ENCODE results near the gene UBASH3B.

DNA sequence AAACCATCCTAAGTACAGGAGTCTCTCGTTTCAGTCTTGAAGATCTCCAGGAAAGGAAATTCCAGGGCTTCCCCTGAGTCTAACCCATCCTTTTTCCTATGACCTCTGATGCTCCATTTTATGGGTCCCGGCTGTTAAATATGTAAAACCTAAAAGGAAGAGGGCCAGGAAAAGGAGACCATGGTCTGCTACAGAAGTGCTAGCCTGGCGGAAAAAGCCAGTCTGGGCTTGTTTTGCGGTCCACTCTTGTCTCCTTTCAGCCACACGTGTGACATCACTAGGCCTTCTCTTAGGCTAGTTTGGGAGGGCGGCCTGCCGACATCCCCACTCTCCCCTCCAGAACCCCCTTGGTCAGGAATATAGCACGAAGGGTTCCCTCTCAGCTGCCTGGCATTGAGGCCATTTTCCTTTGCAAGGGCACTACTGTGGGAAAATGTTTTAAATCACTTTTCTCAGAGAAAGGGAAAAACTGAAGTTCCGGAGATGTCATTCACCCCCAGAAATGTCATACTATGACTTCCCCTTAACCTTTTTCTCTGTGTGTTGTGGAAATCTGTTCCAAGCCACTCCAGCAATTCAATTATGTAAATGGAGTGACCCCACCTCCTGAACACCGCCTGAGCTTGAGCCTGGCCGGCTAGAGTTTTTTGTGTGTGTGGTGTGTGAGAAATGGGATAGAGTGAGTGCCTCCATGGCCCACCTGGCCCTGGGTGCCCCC lies 86.9 kb downstream of the UBASH3B start:
- TF ChIP-seq TCF12 (IDR thresholded peaks at IDR 0.05; ENCODE audit: low read depth) = no peak
- TF ChIP-seq, protein P1, sequence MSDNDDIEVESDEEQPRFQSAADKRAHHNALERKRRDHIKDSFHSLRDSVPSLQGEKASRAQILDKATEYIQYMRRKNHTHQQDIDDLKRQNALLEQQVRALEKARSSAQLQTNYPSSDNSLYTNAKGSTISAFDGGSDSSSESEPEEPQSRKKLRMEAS (IDR thresholded peaks at IDR 0.05) = no peak
- TF ChIP-seq TAF1 (IDR thresholded peaks at IDR 0.05; ENCODE audit: low read depth) = no peak
- TF ChIP-seq EP300 (IDR thresholded peaks at IDR 0.05; ENCODE audit: borderline replicate concordance) = no peak
- TF ChIP-seq, protein P2, sequence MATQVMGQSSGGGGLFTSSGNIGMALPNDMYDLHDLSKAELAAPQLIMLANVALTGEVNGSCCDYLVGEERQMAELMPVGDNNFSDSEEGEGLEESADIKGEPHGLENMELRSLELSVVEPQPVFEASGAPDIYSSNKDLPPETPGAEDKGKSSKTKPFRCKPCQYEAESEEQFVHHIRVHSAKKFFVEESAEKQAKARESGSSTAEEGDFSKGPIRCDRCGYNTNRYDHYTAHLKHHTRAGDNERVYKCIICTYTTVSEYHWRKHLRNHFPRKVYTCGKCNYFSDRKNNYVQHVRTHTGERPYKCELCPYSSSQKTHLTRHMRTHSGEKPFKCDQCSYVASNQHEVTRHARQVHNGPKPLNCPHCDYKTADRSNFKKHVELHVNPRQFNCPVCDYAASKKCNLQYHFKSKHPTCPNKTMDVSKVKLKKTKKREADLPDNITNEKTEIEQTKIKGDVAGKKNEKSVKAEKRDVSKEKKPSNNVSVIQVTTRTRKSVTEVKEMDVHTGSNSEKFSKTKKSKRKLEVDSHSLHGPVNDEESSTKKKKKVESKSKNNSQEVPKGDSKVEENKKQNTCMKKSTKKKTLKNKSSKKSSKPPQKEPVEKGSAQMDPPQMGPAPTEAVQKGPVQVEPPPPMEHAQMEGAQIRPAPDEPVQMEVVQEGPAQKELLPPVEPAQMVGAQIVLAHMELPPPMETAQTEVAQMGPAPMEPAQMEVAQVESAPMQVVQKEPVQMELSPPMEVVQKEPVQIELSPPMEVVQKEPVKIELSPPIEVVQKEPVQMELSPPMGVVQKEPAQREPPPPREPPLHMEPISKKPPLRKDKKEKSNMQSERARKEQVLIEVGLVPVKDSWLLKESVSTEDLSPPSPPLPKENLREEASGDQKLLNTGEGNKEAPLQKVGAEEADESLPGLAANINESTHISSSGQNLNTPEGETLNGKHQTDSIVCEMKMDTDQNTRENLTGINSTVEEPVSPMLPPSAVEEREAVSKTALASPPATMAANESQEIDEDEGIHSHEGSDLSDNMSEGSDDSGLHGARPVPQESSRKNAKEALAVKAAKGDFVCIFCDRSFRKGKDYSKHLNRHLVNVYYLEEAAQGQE (IDR thresholded peaks at IDR 0.05; ENCODE audit: low read depth) = no peak
- no peak for TF ChIP-seq YY1 (IDR thresholded peaks at IDR 0.05; ENCODE audit: low read depth)
- TF ChIP-seq NFIC (IDR thresholded peaks at IDR 0.05) = no peak
- TF ChIP-seq, protein P3, sequence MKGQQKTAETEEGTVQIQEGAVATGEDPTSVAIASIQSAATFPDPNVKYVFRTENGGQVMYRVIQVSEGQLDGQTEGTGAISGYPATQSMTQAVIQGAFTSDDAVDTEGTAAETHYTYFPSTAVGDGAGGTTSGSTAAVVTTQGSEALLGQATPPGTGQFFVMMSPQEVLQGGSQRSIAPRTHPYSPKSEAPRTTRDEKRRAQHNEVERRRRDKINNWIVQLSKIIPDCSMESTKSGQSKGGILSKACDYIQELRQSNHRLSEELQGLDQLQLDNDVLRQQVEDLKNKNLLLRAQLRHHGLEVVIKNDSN (IDR thresholded peaks at IDR 0.05) = no peak
- TF ChIP-seq CREB1 (IDR thresholded peaks at IDR 0.05; ENCODE audit: low read depth) = no peak
- no peak for TF ChIP-seq TEAD4 (IDR thresholded peaks at IDR 0.05)
